Prostate gland (tissue), 2 donors: ENCODE measurements around the gene PHEX. TPM values are rescaled to one million over a fixed set of nuclear protein-coding genes. Genes with fewer than 3 reads are reported as not detected.

Source experiments
- total RNA-seq, 2 donors: library from RNA; depleted of rRNA; stranded (reverse); fragments of >200 nt; gene quantifications; one replicate each; pipeline ENCODE4 v1.1.0, GENCODE V29; 2016

The PHEX gene
- total RNA-seq, 2 donors from 2014 or later: 0.34 to 0.82 TPM

Other genes starting within 250 kb of the PHEX start
- 10 to 100 TPM; 14.0 to 14.4 TPM for gene MBTPS2, start 192.7 kb upstream of the PHEX start, total RNA-seq
- 10 to 100 TPM in 1 of 2 donors, under 1 TPM in 1; 0.82 to 13.7 TPM for gene YY2, start 176.3 kb upstream of the PHEX start, total RNA-seq
- gene SMS, start 91.6 kb upstream of the PHEX start, total RNA-seq: 100 to 1,000 TPM in 1 of 2 donors, 10 to 100 TPM in 1; 57.0 to 116 TPM
- under 1 TPM in 1 of 2 donors, not detected in 1; 0.45 TPM for gene CBLL2, start 240.6 kb downstream of the PHEX start, total RNA-seq